Jurkat, Clone E6-1 (cell line): ENCODE results near the gene ATP11C.

ENCODE experiments used
- DNase-seq: peaks from one replicate; pipeline ENCODE4 v3.0.0-alpha.2; 2011; ENCODE audit warnings: low read depth, low spot score
- H3K4me3 ChIP-seq: 2 replicates; pipeline ENCODE4 v1.5.1; 2011; ENCODE audit warnings: mild to moderate bottlenecking, low read length, control low read depth, moderate library complexity

The ATP11C gene

GRCh38 chrX:139680356-139680755, 252.5 kb downstream of the ATP11C start:
- DNase-seq = no peak
- no peak overlapping the region for H3K4me3 ChIP-seq
